ENCODE data around the gene TMPRSS5. TPM values are rescaled to one million over a fixed set of nuclear protein-coding genes. Genes with fewer than 3 reads are reported as not detected.
A peak's percentile ranks its signal among the peaks of the same experiment; 100 is the strongest.
"Not testable (repeated sequence)": the region's sequence is repeated elsewhere in the genome, so short reads cannot be mapped to it uniquely, and the experiment has no call there.

TMPRSS5 gene
- total RNA-seq: 1 to 10 TPM in 1 of 2 donors, under 1 TPM in 1; 0.89 to 1.2 TPM

DNA sequence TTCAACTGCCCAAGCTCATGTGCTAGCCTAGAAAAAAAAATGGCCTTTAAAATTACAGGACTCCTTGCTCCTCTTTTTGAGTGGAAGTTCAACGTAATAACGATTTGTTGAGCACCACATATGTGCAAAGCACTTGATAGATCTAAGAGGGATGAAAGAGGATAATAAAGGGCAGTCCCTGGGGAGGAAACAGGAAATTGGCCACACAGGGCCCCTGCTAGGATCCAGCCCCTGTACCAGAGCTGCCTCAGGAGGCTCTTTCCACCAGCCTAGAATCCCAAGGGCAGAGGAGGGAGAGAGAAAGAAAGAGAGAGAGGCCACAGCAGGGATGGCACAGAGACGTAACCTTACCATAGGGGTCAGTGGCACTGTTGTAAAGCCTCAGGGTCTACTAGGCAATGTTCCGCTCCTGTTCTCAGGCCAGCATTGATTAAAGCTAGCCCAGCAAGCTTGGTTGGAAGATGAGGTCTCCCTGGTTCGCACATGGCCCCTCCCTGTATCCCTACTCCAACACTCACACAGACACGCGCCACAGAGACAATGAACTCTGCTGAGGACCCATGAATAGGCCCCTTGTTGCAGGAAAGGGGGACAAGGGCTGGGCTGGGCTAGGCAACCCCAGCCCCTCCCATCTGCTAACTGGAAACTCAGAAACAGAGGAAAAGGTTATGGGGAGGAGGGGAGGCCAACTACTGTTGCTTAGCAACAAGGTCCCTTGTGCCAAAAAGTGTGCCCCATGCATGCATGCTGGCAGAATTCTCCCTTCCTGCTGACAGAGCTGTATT is at the start of gene TMPRSS5:
TMPRSS5 (minus strand) TSS at position 438 of the 785 bp plus-strand sequence; CDS start at position 354, 84 bp downstream.
- Mint-ChIP-seq H3K36me3 (peaks cover 23 to 26% of the 10 kb centered on the region in 2 donors), H3K9me3 (peaks cover 19 to 34% of the 10 kb centered on the region in 2 donors), H3K27ac (no peak within 1 kb of the TSS)
- DNase-seq (ENCODE audit: low spot score in 2 of 2): no peak
- ATAC-seq: no peak

DNA sequence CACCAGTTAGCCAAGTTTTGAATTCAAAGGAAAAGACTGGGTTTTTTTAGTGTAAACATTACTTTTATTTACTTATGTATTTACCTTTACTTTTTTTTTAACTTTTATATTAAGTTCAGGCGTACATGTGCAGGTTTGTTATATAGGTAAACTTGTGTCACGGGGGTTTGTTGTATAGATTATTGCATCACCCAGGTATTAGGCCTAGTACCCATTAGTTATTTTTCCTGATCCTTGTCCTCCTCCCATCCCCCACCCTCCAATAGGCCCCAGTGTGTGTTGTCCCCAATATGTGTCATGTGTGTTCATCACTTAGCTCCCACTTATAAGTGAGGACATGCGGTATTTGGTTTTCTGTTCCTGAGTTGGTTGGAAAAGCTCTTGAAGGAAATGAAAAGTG is 46.8 kb upstream of the TMPRSS5 start:
- Mint-ChIP-seq H3K36me3 (peaks cover 6 to 9% of the 10 kb centered on the region in 2 donors), H3K9me3 (no peaks in the 10 kb centered on the region), H3K27ac (no peak overlapping the region)
- DNase-seq (ENCODE audit: low spot score in 2 of 2) (no peak), ATAC-seq (no peak)

DNA sequence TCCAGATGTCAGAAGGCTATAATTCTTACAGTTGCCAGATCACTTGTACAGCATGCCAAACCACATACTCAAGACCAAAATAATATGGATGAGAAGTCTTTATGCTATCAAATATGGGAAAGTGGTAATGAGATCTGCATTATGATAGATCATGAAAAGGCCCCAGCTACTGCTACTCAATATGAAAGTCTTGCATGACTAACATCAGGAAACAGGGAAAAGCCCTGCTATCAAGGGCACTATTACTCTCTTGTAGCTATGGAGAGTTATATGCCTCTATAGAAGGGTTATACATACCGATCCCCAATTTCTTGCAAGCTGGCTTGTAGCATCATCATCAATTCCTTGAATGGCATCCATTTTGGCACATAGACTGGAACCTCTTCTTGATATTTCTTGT is 30.2 kb upstream of the TMPRSS5 start:
- DNase-seq (ENCODE audit: low spot score in 2 of 2) (no peak), ATAC-seq (peak; percentile 92 to 96)
- Mint-ChIP-seq H3K36me3 (peaks cover 11 to 21% of the 10 kb centered on the region in 2 donors), H3K9me3 (no peaks in the 10 kb centered on the region), H3K27ac (no peak overlapping the region)

DNA sequence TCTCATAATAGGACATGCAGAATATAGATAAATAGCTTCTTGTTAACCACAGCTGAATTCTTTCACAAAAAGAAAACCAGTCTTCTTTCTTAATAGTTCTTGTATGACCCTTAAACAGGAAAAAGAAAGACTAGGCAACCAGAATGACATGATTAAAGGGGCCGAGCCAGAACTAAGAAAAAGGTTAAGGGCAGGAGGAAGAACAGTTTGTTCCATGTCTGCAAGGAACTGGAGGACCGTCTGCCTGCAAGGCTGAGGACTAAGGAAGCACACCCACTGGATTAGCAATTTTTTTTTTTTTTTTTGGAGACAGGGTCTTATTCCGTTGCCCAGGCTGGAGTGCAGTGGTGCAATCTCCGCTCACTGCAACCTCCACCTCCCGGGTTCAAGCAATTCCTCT is 26.0 kb upstream of the TMPRSS5 start:
- ATAC-seq (no peak), DNase-seq (ENCODE audit: low spot score in 2 of 2) (no peak)
- no peaks in the 10 kb centered on the region for H3K9me3 Mint-ChIP-seq
- H3K36me3 Mint-ChIP-seq: peaks cover 0 to 10% of the 10 kb centered on the region in 2 donors
- no peak overlapping the region for H3K27ac Mint-ChIP-seq

DNA sequence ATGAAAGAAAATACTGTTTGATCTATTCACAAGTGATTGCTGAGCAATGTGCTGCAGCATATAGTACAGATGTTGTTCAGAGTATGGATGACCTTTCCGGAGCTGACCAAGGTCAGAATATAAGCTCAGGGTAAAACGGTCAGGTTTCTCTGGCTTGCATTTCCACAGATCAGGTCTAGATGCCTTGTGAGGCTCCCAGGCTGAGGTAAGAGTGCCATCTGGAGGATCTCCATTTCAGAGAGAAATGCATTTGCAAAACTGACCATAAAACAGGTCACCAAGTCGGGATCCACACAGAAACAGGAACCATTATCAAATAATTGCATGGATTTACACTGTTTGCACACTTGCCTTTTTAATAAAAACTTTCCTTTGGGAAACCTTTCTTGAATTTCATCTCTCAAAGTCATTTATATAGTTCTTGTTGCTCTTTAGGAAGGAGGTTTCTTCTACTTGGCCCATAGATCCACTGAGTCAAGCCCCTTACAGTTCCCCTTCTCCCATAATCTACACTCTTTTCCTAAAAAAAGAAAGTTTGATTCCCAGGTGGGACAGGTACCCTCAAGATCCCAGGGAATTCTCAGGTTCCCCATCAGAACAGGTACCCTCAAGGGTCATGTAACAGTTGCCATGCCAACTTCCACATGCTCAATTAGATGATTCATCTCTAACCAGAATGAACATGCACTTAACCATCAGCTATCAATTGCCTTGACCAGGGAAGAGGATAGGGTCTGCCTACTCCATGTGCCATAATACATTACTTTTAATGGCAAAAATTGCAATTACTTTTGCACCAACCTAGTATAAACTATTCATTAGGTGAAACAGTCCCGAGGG is 25.0 kb upstream of the TMPRSS5 start:
- no peaks in the 10 kb centered on the region for H3K9me3 Mint-ChIP-seq
- ATAC-seq (no peak), DNase-seq (ENCODE audit: low spot score in 2 of 2) (no peak)
- peaks cover 0 to 10% of the 10 kb centered on the region in 2 donors for H3K36me3 Mint-ChIP-seq
- peak overlapping the region in 1 of 2 donors; percentile 22 for H3K27ac Mint-ChIP-seq

DNA sequence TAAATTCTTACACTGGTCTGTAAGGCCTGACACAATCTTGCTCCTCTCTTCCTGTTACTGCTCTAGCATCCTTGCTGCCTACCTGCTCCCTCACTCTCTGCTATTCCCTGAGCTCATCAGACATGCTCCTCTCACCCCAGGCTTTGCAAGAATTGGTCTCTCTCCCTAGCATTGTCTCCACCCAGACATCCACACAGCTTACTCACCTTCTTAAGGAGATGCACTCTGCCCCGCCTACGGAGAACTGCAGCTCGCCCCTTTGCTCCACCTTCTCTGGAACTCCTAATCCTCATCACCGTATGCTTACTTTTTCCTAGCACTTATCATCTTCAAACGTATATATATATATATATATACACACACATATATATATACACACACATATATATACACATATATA is 23.3 kb upstream of the TMPRSS5 start:
- DNase-seq (ENCODE audit: low spot score in 2 of 2): no peak
- ATAC-seq: no peak
- Mint-ChIP-seq H3K27ac (no peak overlapping the region), H3K9me3 (no peaks in the 10 kb centered on the region), H3K36me3 (peaks cover 0 to 9% of the 10 kb centered on the region in 2 donors)

DNA sequence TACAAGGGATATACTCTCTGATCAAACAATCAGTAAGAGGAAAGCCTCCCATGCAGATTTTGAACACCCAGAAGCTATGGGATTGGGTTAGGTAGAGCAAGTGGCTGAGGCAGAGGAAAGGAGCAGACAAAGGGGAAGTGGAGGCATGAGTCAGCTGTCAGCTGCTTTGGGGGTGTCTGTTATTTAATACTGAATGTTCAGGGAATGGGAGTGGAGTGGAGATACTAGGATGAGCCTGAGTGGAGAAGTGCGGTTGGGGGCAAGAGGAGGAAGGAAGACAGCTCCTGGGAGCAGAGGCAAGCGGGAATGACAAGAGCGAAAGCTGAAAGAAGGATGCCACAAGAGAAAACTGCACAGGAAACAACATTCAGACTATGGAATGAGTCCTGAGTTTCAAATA is 22.7 kb upstream of the TMPRSS5 start:
- Mint-ChIP-seq H3K27ac (no peak overlapping the region), H3K9me3 (no peaks in the 10 kb centered on the region), H3K36me3 (peaks cover 0 to 3% of the 10 kb centered on the region in 2 donors)
- no peak for DNase-seq (ENCODE audit: low spot score in 2 of 2)
- ATAC-seq: no peak

DNA sequence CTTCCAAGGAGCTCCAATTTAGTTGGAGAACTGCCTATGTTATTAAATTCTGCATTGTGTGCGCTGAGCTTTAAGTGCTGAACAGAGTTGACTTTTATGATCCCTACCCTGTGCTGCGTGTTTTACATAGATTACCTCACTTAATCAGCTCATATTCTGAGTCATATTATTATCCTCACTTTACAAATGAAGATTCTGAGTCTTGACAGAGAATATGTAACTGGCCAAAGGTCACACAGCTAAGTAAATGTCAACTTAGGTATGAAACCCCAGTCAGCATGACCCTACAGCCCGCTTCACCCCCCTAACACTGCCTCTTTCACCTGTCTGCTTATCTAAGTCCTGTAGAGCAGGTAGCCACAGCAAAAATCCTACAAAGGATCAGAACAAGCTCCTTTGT is 19.8 kb upstream of the TMPRSS5 start:
- DNase-seq (ENCODE audit: low spot score in 2 of 2) (no peak), ATAC-seq (no peak)
- H3K9me3 Mint-ChIP-seq: no peaks in the 10 kb centered on the region
- H3K27ac Mint-ChIP-seq: no peak overlapping the region
- H3K36me3 Mint-ChIP-seq: peaks cover 0 to 7% of the 10 kb centered on the region in 2 donors

DNA sequence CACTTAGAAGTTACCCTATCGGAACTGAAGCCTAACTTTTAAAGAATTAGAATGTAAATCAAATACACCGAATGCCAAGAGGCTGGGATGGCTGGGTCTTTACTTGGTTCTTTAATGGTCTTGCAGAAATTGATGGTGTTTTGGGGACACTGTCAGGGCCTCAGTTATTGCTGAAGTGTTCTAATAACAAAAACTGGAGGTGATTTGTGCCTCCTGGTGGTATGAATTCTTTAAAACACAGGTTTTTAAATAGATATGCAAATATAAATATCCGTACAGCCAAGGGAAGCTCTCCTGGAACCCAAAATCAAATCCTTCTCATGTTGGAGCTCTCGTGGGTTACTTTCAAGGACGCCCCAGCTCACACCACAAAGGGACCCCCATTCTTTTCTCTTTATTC is 19.3 kb upstream of the TMPRSS5 start:
- ATAC-seq (no peak), DNase-seq (ENCODE audit: low spot score in 2 of 2) (no peak)
- Mint-ChIP-seq H3K9me3 (no peaks in the 10 kb centered on the region), H3K36me3 (peaks cover 0 to 7% of the 10 kb centered on the region in 2 donors), H3K27ac (no peak overlapping the region)

DNA sequence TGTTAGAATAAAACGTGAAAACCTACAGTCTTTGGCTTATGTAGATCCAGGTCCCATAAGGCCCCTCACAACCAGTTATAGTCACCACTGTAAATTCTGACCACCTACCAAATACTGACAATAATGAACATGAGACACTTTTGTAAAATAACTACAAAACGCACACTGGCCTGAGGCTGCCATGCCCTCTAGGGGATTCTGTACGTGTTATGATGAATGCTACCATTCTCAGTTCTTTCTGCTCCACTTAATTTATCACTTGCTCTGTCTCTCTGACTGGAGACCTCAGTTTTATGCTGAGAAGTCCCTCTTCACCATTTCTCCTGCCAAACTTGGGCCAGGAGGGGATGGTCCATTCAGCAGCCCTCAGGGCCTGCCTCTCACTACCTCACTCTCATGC is 18.7 kb upstream of the TMPRSS5 start:
- DNase-seq (ENCODE audit: low spot score in 2 of 2) (no peak), ATAC-seq (no peak)
- Mint-ChIP-seq H3K9me3 (no peaks in the 10 kb centered on the region), H3K36me3 (peaks cover 0 to 7% of the 10 kb centered on the region in 2 donors), H3K27ac (no peak overlapping the region)

DNA sequence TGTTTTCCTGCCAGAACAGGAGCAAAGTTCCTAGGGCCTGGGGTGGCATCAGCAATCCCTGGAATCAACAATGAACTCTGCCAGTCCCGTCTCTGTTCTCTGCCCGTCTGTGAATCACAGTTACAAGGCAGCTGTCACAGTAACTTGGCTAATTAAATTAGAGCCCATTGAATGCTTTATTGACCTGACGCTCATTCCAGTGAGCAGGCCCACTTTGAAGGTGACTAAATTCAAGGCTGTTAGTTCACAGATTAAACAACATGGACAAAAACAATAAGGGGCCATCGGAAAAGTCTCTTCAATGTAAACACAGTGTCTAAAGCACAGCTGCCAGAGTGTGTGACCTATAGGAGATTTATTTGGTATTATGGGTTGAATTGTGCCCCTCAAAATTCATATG is 17.7 kb upstream of the TMPRSS5 start:
- H3K9me3 Mint-ChIP-seq: peaks cover 3 to 4% of the 10 kb centered on the region in 2 donors

DNA sequence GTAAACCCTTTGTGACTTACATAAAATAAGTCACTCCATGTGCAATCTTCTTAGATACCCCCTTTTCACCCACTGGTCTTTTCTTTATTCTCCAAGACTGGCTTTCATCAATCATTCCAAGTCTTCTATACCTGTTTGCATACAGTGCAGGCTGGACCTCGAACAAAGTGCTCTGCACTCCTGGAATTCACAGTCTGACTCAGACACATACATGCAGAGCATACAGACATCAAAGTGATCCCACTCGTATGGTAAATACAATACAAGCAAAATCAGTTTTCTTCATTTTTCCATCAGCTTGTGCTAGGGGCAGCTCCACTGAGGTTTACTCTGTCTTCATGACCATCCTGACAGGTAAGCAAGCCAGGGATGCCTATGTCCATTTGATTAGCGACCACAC is 16.8 kb upstream of the TMPRSS5 start:
- peak overlapping the region in 1 of 2 donors; percentile 95 for H3K27ac Mint-ChIP-seq
- DNase-seq (ENCODE audit: low spot score in 2 of 2) (no peak), ATAC-seq (no peak)
- peaks cover 0 to 16% of the 10 kb centered on the region in 2 donors for H3K36me3 Mint-ChIP-seq
- peaks cover 3 to 4% of the 10 kb centered on the region in 2 donors for H3K9me3 Mint-ChIP-seq

More for the DNA sequence above, 17.7 kb upstream of the TMPRSS5 start:
- Mint-ChIP-seq H3K36me3 (peaks cover 0 to 16% of the 10 kb centered on the region in 2 donors), H3K27ac (no peak overlapping the region)
- DNase-seq (ENCODE audit: low spot score in 2 of 2) (no peak), ATAC-seq (no peak)

DNA sequence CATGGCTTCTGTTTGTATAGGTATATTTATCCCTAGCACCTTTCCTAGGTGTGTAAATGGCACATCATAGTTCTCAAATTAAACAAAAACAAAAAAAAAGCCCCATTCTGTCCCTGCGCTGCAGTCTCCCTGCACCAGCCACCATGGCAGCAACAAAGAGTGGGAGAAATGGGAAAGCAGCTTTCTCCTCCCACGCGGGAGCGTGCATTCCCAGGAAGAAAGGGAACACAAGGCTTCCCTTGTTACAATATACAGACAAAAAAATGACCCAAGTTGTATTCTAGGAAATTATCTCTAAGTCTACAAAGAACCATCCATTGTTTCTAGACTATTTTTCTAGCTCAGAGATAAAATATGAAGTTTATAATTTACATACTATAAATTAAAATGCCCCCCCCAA is 16.1 kb upstream of the TMPRSS5 start:
- no peak overlapping the region for H3K27ac Mint-ChIP-seq
- H3K9me3 Mint-ChIP-seq: peaks cover 3 to 4% of the 10 kb centered on the region in 2 donors
- no peak for ATAC-seq
- peaks cover 0 to 16% of the 10 kb centered on the region in 2 donors for H3K36me3 Mint-ChIP-seq
- no peak for DNase-seq (ENCODE audit: low spot score in 2 of 2)

DNA sequence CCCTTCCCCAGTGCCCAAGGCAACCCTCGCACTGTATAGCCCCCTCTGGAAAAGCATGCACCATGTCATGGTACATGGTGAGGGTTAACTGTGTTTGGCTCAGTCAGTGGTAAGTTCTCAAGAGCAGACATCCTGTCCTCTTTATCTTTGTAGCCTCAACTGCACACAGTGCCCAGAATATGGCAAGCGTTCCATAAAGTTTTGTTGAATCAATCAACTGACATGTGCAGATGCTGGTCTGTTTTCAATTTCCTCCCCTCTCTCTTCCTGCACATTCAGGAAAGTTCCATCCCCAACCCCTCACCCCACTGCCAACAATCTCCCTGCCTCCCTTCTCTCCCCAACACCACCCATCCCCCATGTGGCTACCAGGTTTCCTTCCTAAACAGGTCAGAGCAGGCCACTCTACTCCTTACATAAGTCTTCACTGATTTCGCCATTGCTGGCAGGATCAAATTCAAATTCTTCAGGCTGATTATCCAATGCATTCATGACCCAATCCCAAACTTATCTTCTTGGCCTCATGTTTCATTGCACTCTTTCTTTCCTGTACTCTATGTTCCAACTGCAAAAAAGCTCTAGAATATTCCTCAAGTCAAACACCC is 15.5 kb upstream of the TMPRSS5 start:
- DNase-seq (ENCODE audit: low spot score in 2 of 2) (no peak), ATAC-seq (no peak)
- Mint-ChIP-seq H3K27ac (peak overlapping the region in 1 of 2 donors; percentile 50), H3K36me3 (peaks cover 4 to 16% of the 10 kb centered on the region in 2 donors), H3K9me3 (peaks cover 3 to 4% of the 10 kb centered on the region in 2 donors)

DNA sequence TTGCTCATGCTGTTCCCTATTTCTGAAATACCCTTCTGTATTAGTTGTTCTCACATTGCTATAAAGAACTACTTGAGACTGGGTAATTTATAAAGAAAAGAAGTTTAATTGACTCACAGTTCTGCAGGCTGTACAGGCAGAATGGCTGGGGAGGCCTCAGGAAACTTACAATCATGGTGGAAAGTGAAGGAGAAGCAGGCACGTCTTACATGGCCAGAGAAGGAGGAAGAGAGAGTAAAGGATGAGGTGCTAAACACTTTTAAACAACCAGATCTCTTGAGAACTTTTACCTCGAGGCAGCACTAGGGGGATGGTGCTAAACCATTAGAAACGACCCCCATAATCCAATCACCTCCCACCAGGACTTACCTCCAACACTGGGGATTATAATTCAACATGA is 14.4 kb upstream of the TMPRSS5 start:
- peaks cover 4 to 16% of the 10 kb centered on the region in 2 donors for H3K36me3 Mint-ChIP-seq
- not testable (repeated sequence) for H3K9me3 Mint-ChIP-seq; DNase-seq (ENCODE audit: low spot score in 2 of 2); H3K27ac Mint-ChIP-seq; ATAC-seq

DNA sequence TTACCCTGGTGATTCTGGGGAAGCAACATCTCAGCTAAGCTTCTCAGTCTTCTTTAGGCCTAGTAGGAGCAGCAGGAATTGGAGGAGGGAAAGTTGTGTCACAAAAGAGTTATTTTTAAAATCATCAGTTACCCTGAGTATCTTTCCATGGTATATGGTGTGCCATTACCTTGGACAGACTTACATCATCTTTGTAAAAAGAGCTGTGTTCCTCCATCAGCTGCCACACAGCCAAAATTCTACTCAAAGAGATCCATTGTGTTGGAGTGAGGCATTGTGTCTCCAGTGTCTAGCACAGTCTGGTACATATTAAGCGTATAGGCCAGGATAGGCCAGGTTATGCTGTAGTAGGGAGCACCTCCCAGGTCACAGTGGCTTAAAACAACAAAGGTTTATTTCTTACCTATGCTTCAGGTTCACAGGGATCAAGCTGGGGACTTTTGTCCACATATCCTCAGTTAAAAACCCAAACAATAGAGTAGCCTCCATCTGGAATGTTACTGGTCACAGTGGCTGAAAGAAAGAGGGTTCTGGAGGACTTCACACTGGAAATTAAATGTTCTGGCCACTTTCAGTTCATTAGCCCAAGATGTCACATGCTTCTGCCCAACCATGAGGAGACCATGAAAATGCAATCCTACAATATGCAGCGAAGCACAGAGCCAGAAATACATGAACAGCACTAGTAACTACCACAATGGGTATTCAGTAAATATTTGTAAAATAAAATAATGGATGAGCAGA is 9.9 kb upstream of the TMPRSS5 start:
- peaks cover 12 to 19% of the 10 kb centered on the region in 2 donors for H3K36me3 Mint-ChIP-seq
- no peak for ATAC-seq
- no peak overlapping the region for H3K27ac Mint-ChIP-seq
- peaks cover 9 to 10% of the 10 kb centered on the region in 2 donors for H3K9me3 Mint-ChIP-seq
- DNase-seq (ENCODE audit: low spot score in 2 of 2): no peak

Data from activated naive CD4-positive, alpha-beta T cell treated with anti-CD3 and anti-CD28 coated beads, Interleukin-2, amount 50 U/mL, for 72 hours (primary cell).